OCI-LY3 (cell line): ENCODE measurements around the gene LTC4S.

Experiments used
- CTCF ChIP-seq: fragments of 200-600, 300-600 bp; sonication (generic); IDR thresholded peaks from 2 replicates; pipeline ENCODE4 v1.5.1; 2014; ENCODE audit warnings: antibody characterized with exemption, low read length, low read depth
- EZH2phosphoT487 ChIP-seq: fragments of 200-600 bp; shearing (Covaris generic); IDR thresholded peaks from 2 replicates; pipeline ENCODE4 v1.6.1; 2018; ENCODE audit warnings: antibody characterized with exemption, mixed run types, low read depth

- TF ChIP-seq CTCF: 0 out of 2 replicates have a peak, but pooled peaks have one; percentile 8
- no peak for TF ChIP-seq EZH2phosphoT487
Measured at GRCh38 chr5:179749857-179750508, 43.8 kb upstream of the LTC4S start.
